MM.1S (cell line): Measurements from ENCODE around the gene TEX48.

Source experiments
- DNase-seq: peaks from one replicate; pipeline ENCODE4 v3.0.0-alpha.2; 2015
- H2AFZ ChIP-seq: fragments of 300-600 bp; sonication (generic); 2 replicates; pipeline ENCODE4 v1.6.0; 2016; ENCODE audit warnings: antibody characterized with exemption, low read length
- H3F3A ChIP-seq: fragments of 300-600 bp; sonication (generic); 2 replicates; pipeline ENCODE4 v1.6.1; 2016; ENCODE audit warnings: mild to moderate bottlenecking, antibody characterized with exemption, low read length, moderate library complexity, mixed read lengths; ENCODE audit not compliant: insufficient read depth
- H3K27ac ChIP-seq: fragments of 300-600 bp; sonication (generic); 2 replicates; pipeline ENCODE4 v1.5.1; 2016; ENCODE audit warnings: mild to moderate bottlenecking, low read length
- H3K27me3 ChIP-seq: fragments of 300-600 bp; sonication (generic); replicated peaks from 2 replicates; pipeline ENCODE4 v1.6.0; 2016; ENCODE audit warnings: low read length; ENCODE audit not compliant: insufficient read depth
- H3K36me3 ChIP-seq: fragments of 300-600 bp; sonication (generic); replicated peaks from 2 replicates; pipeline ENCODE4 v1.6.1; 2016; ENCODE audit warnings: mild to moderate bottlenecking, low read length, mixed read lengths; ENCODE audit not compliant: insufficient read depth
- H3K4me1 ChIP-seq: fragments of 300-600 bp; sonication (generic); 2 replicates; pipeline ENCODE4 v1.6.1; 2016; ENCODE audit warnings: low read length, mixed read lengths
- H3K4me2 ChIP-seq: fragments of 300-600 bp; sonication (generic); 2 replicates; pipeline ENCODE4 v1.6.0; 2016; ENCODE audit warnings: low read depth, low read length
- H3K4me3 ChIP-seq: fragments of 300-600 bp; sonication (generic); 2 replicates; pipeline ENCODE4 v1.5.1; 2016; ENCODE audit warnings: low read length, mixed read lengths
- H3K79me2 ChIP-seq: fragments of 300-600 bp; sonication (generic); 2 replicates; pipeline ENCODE4 v1.6.1; 2016; ENCODE audit warnings: mixed run types, low read length, mixed read lengths
- H3K9ac ChIP-seq: fragments of 300-600 bp; sonication (generic); 2 replicates; pipeline ENCODE4 v1.6.1; 2016; ENCODE audit warnings: low read length, mixed read lengths
- H3K9me2 ChIP-seq: fragments of 300-600 bp; sonication (generic); replicated peaks from 2 replicates; pipeline ENCODE4 v1.6.1; 2016; ENCODE audit warnings: mild to moderate bottlenecking, low read length, mixed read lengths; ENCODE audit not compliant: insufficient read depth
- H3K9me3 ChIP-seq: fragments of 300-600 bp; sonication (generic); replicated peaks from 2 replicates; pipeline ENCODE4 v1.6.1; 2016; ENCODE audit warnings: mild to moderate bottlenecking, low read length, mixed read lengths; ENCODE audit not compliant: insufficient read depth
- H4K20me1 ChIP-seq: fragments of 300-600 bp; sonication (generic); 2 replicates; pipeline ENCODE4 v1.6.1; 2016; ENCODE audit warnings: mild to moderate bottlenecking, low read length, moderate library complexity, mixed read lengths; ENCODE audit not compliant: insufficient read depth
- CTCF ChIP-seq: fragments of 300-600 bp; sonication (generic); IDR thresholded peaks from 2 replicates; pipeline ENCODE4 v1.5.1; 2016; ENCODE audit warnings: antibody characterized with exemption, low read length, mixed read lengths
- EZH2 ChIP-seq: fragments of 300-600 bp; sonication (generic); optimal IDR thresholded peaks from 2 replicates; pipeline ENCODE3; 2017; ENCODE audit warnings: low read depth, mild to moderate bottlenecking, antibody characterized with exemption, low read length, mixed read lengths
- EZH2phosphoT487 ChIP-seq: fragments of 300-600 bp; sonication (generic); IDR thresholded peaks from 2 replicates; pipeline ENCODE4 v1.6.1; 2018; ENCODE audit warnings: antibody characterized with exemption, low read length

The TEX48 gene

GRCh38 chr9:114720086-114720676, 38.2 kb upstream of the TEX48 start:
- H3F3A ChIP-seq, result no peaks in the 10 kb centered on the region
- no peak for TF ChIP-seq EZH2phosphoT487
- TF ChIP-seq CTCF, result no peak
- TF ChIP-seq EZH2, result no peak
- no peak overlapping the region for H3K9ac ChIP-seq
- no peak for DNase-seq
- H3K4me3 ChIP-seq, result no peak overlapping the region
- H3K36me3 ChIP-seq, result no peaks in the 10 kb centered on the region
- H3K27me3 ChIP-seq, result no peaks in the 10 kb centered on the region
- no peak overlapping the region for H2AFZ ChIP-seq
- H3K4me2 ChIP-seq, result no peak overlapping the region
- H3K27ac ChIP-seq, result no peak overlapping the region
- H4K20me1 ChIP-seq, result no peaks in the 10 kb centered on the region
- no peaks in the 10 kb centered on the region for H3K9me3 ChIP-seq
- no peaks in the 10 kb centered on the region for H3K79me2 ChIP-seq
- no peaks in the 10 kb centered on the region for H3K9me2 ChIP-seq
- no peaks in the 10 kb centered on the region for H3K4me1 ChIP-seq

- Histone ChIP-seq H3K79me2 (no peaks in the 10 kb centered on the region), H3K27ac (no peak overlapping the region), H2AFZ (no peak overlapping the region), H3K4me2 (no peak overlapping the region), H3K9me2 (no peaks in the 10 kb centered on the region), H3K4me3 (no peak overlapping the region), H3K27me3 (no peaks in the 10 kb centered on the region), H3K36me3 (no peaks in the 10 kb centered on the region), H4K20me1 (no peaks in the 10 kb centered on the region), H3F3A (no peaks in the 10 kb centered on the region), H3K4me1 (no peaks in the 10 kb centered on the region), H3K9me3 (no peaks in the 10 kb centered on the region), H3K9ac (no peak overlapping the region)
- TF ChIP-seq EZH2phosphoT487 (no peak), CTCF (no peak), EZH2 (no peak)
- no peak for DNase-seq
Measured at GRCh38 chr9:114719290-114719689, 37.3 kb upstream of the TEX48 start.

GRCh38 chr9:114718801-114719221, 36.8 kb upstream of the TEX48 start:
- Histone ChIP-seq H3K9me2 (no peaks in the 10 kb centered on the region), H3K27me3 (no peaks in the 10 kb centered on the region), H3K36me3 (no peaks in the 10 kb centered on the region), H3K27ac (no peak overlapping the region), H3K4me3 (no peak overlapping the region), H3K4me1 (no peaks in the 10 kb centered on the region), H3K9me3 (no peaks in the 10 kb centered on the region), H2AFZ (no peak overlapping the region), H3K79me2 (no peaks in the 10 kb centered on the region), H3K9ac (no peak overlapping the region), H4K20me1 (no peaks in the 10 kb centered on the region), H3K4me2 (no peak overlapping the region), H3F3A (no peaks in the 10 kb centered on the region)
- DNase-seq, result no peak
- TF ChIP-seq EZH2 (no peak), CTCF (no peak), EZH2phosphoT487 (no peak)
